Measurements from ENCODE around the gene CRLF2.

The CRLF2 gene

GRCh38 chrX:1223242-1223600, 10.8 kb upstream of the CRLF2 start:
- H3K4me3 ChIP-seq (ENCODE audit: low read depth, low read length): no peak overlapping the region
- TF ChIP-seq CTCF (IDR thresholded peaks at IDR 0.05; ENCODE audit: borderline replicate concordance, insufficient read depth, low read depth, low read length): no peak

- no peak for TF ChIP-seq CTCF (IDR thresholded peaks at IDR 0.05; ENCODE audit: borderline replicate concordance, insufficient read depth, low read depth, low read length)
- no peak overlapping the region for H3K4me3 ChIP-seq (ENCODE audit: low read depth, low read length)
These were observed 10.2 kb upstream of the CRLF2 start for GRCh38 chrX:1222531-1223241.

- no peak for TF ChIP-seq CTCF (IDR thresholded peaks at IDR 0.05; ENCODE audit: borderline replicate concordance, insufficient read depth, low read depth, low read length)
- no peak overlapping the region for H3K4me3 ChIP-seq (ENCODE audit: low read depth, low read length)
These were observed 8.9 kb upstream of the CRLF2 start for GRCh38 chrX:1221296-1221845.

- TF ChIP-seq CTCF (IDR thresholded peaks at IDR 0.05; ENCODE audit: borderline replicate concordance, insufficient read depth, low read depth, low read length): no peak
- H3K4me3 ChIP-seq (ENCODE audit: low read depth, low read length): no peak overlapping the region
These were observed 5.8 kb upstream of the CRLF2 start for GRCh38 chrX:1218286-1218685.

GRCh38 chrX:1215123-1215823, 2.8 kb upstream of the CRLF2 start:
- no peak for TF ChIP-seq CTCF (IDR thresholded peaks at IDR 0.05; ENCODE audit: borderline replicate concordance, insufficient read depth, low read depth, low read length)
- no peak overlapping the region for H3K4me3 ChIP-seq (ENCODE audit: low read depth, low read length)

GRCh38 chrX:1213971-1214370, 1.5 kb upstream of the CRLF2 start:
- no peak overlapping the region for H3K4me3 ChIP-seq (ENCODE audit: low read depth, low read length)
- no peak for TF ChIP-seq CTCF (IDR thresholded peaks at IDR 0.05; ENCODE audit: borderline replicate concordance, insufficient read depth, low read depth, low read length)

- no peak overlapping the region for H3K4me3 ChIP-seq (ENCODE audit: low read depth, low read length)
- no peak for TF ChIP-seq CTCF (IDR thresholded peaks at IDR 0.05; ENCODE audit: borderline replicate concordance, insufficient read depth, low read depth, low read length)
These were observed 1.6 kb downstream of the CRLF2 start for GRCh38 chrX:1210844-1211243.

Measured in GM12875 (cell line).